Measurements from ENCODE around the gene HIF1A.

HIF1A gene

GRCh38 chr14:61690039-61690438 is 5.3 kb upstream of the HIF1A start:
- in situ Hi-C loops (cut with HindIII; ENCODE audit: low sequenced_read_pairs) = no loop called here
- no peak for TF ChIP-seq CTCF (IDR thresholded peaks at IDR 0.05; ENCODE audit: low read depth, low read length, missing control alignments)
- H3K4me3 ChIP-seq (ENCODE audit: low read depth, low read length) = no peak overlapping the region
- DNase-seq (ENCODE audit: low read depth) = no peak

- in situ Hi-C loops (cut with HindIII; ENCODE audit: low sequenced_read_pairs) = no loop called here
- no peak overlapping the region for H3K4me3 ChIP-seq (ENCODE audit: low read depth, low read length)
- TF ChIP-seq CTCF (IDR thresholded peaks at IDR 0.05; ENCODE audit: low read depth, low read length, missing control alignments) = no peak
- DNase-seq (ENCODE audit: low read depth) = no peak
Observed at GRCh38 chr14:61690982-61691381, 4.3 kb upstream of the HIF1A start.

GRCh38 chr14:61691495-61691894 is 3.8 kb upstream of the HIF1A start:
- in situ Hi-C loops (cut with HindIII; ENCODE audit: low sequenced_read_pairs) = no loop called here
- H3K4me3 ChIP-seq (ENCODE audit: low read depth, low read length) = no peak overlapping the region
- TF ChIP-seq CTCF (IDR thresholded peaks at IDR 0.05; ENCODE audit: low read depth, low read length, missing control alignments) = no peak
- no peak for DNase-seq (ENCODE audit: low read depth)

- DNase-seq (ENCODE audit: low read depth) = no peak
- H3K4me3 ChIP-seq (ENCODE audit: low read depth, low read length) = no peak overlapping the region
- in situ Hi-C loops (cut with HindIII; ENCODE audit: low sequenced_read_pairs) = no loop called here
- TF ChIP-seq CTCF (IDR thresholded peaks at IDR 0.05; ENCODE audit: low read depth, low read length, missing control alignments) = no peak
Observed at GRCh38 chr14:61694039-61694438, 1.3 kb upstream of the HIF1A start.

- in situ Hi-C loops (cut with HindIII; ENCODE audit: low sequenced_read_pairs) = no loop called here
- H3K4me3 ChIP-seq (ENCODE audit: low read depth, low read length) = peak overlapping the region; percentile 82
- no peak for TF ChIP-seq CTCF (IDR thresholded peaks at IDR 0.05; ENCODE audit: low read depth, low read length, missing control alignments)
- no peak for DNase-seq (ENCODE audit: low read depth)
Observed at GRCh38 chr14:61695695-61696527, 598 bp downstream of the HIF1A start.

GRCh38 chr14:61696753-61697318 is 1.5 kb downstream of the HIF1A start:
- TF ChIP-seq CTCF (IDR thresholded peaks at IDR 0.05; ENCODE audit: low read depth, low read length, missing control alignments) = no peak
- no peak for DNase-seq (ENCODE audit: low read depth)
- in situ Hi-C loops (cut with HindIII; ENCODE audit: low sequenced_read_pairs) = no loop called here
- peak overlapping the region; percentile 82 for H3K4me3 ChIP-seq (ENCODE audit: low read depth, low read length)
